Small intestine (tissue), 7 donors: Measurements from ENCODE around the gene RBBP8NL. TPM values are rescaled to one million over a fixed set of nuclear protein-coding genes. Genes with fewer than 3 reads are reported as not detected.

Source experiments
- DNase-seq, 2 donors: peaks; one replicate each; pipeline versions ENCODE4 v3.0.0 to v3.0.0-alpha.2; 2013
- FAIRE-seq: peaks from 2 replicates; lab custom pipeline; 2012; peaks lifted over from hg19 to GRCh38; lab: Jason Lieb, UNC
- H3K27ac ChIP-seq, 3 donors: one replicate each; pipeline ENCODE4 v1.5.1; 2013; ENCODE audit warnings: low read length in 2 of 3, mild to moderate bottlenecking in 2 of 3, control low read depth in 1 of 3, inconsistent platforms in 1 of 3, low read depth in 1 of 3, moderate library complexity in 1 of 3
- H3K27me3 ChIP-seq, 3 donors: one replicate each; pipeline ENCODE4 v1.6.1; 2013; ENCODE audit warnings: low read length in 3 of 3, inconsistent platforms in 1 of 3; ENCODE audit not compliant: control insufficient read depth in 3 of 3, insufficient read depth in 3 of 3
- H3K36me3 ChIP-seq, 3 donors: one replicate each; pipeline ENCODE4 v1.6.1; 2013; ENCODE audit warnings: low read length in 3 of 3, inconsistent platforms in 1 of 3, low read depth in 1 of 3, mild to moderate bottlenecking in 1 of 3, moderate library complexity in 1 of 3; ENCODE audit not compliant: control insufficient read depth in 3 of 3, insufficient read depth in 2 of 3
- H3K4me1 ChIP-seq, 3 donors: one replicate each; pipeline ENCODE4 v1.6.1; 2013; ENCODE audit warnings: low read length in 2 of 3, inconsistent platforms in 1 of 3, low read depth in 1 of 3, mild to moderate bottlenecking in 1 of 3, moderate library complexity in 1 of 3; ENCODE audit not compliant: control insufficient read depth in 3 of 3, insufficient read depth in 2 of 3
- H3K4me3 ChIP-seq, 3 donors: one replicate each; pipeline ENCODE4 v1.5.1; 2013; ENCODE audit warnings: low read length in 3 of 3, control low read depth in 1 of 3, inconsistent platforms in 1 of 3, low read depth in 1 of 3, mild to moderate bottlenecking in 1 of 3, moderate library complexity in 1 of 3
- H3K9me3 ChIP-seq, 2 donors: one replicate each; pipeline ENCODE4 v1.6.1; 2013; ENCODE audit warnings: low read depth in 1 of 2, low read length in 1 of 2; ENCODE audit not compliant: control insufficient read depth in 2 of 2, insufficient read depth in 1 of 2
- WGBS, 3 donors: extraction: QIAGEN DNeasy Blood & Tissue Kit; methylation state at CpG; one replicate each; pipeline ENCODE4 v1.1.7; 2013; 5-methylcytosine and 5-hydroxymethylcytosine counted together
- polyA plus RNA-seq, 4 donors: library from polyadenylated mRNA; stranded (reverse) in 3 of 4; unstranded in 1 of 4; fragments of 200-250 nt in 3 of 4; fragments of 120-200 nt in 1 of 4; gene quantifications; one replicate each; pipeline versions ENCODE4 v1.2.1 to v1.2.3, GENCODE V29; 2013
- donor health status: healthy with polysubstance abuse.
- donor health status: control.
- donor health status: control.
- donor health status: Bipolar disorder and iron deficiency.
- donor health status: healthy.

RBBP8NL gene
- polyA plus RNA-seq, 4 donors: 8.0 to 28.0 (median 13.5) TPM

DNA sequence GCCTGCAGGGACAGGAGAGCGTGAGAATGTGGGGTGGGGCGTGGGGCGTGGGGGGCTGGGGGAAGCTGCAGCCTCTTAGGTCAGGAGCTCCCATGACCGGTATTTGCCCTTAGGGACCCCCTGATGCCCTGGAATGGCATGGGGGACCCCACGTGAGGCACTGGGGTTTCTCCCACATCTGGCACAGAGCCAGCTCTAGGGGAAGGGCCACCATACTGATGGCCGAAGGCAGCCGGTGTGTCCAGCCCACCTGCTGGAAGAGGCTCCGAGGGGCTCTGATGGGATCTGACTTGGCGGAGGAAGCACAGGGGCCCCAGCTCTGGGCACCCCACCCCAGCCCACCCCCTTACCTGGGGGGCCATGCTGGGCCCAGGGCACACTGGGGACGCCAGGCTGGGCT, 37.7 kb upstream of the RBBP8NL start:
- no peaks in the 10 kb centered on the region for H3K9me3 ChIP-seq
- 80 to 85% (median 82%) methylated on average over 8 to 10 of the region's 10 CpGs for WGBS, 3 donors
- H3K27me3 ChIP-seq: no peaks in the 10 kb centered on the region
- peaks cover 0 to 35% (median 2%) of the 10 kb centered on the region in 3 donors for H3K4me1 ChIP-seq
- no peak overlapping the region for H3K27ac ChIP-seq
- FAIRE-seq: no peak
- no peak overlapping the region for H3K4me3 ChIP-seq
- DNase-seq: no peak
- peaks cover 2 to 84% (median 4%) of the 10 kb centered on the region in 3 donors for H3K36me3 ChIP-seq

DNA sequence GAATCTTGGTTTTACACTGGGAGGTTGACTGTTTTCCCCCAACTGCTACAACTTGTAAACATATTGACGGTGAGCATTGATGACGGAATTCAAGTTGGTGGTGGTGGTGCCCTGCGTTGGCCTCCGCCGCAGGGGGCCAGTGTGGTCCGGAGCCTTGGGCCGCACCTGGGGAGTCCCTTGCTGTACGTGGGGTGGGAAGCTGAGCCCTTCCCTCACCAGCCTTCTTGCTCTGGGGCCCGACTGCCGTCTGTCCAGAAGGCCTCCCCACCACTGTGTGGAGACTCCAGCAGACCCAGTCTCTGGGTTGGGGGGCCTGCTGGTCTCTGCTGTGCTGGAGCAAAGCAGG, 37.1 kb upstream of the RBBP8NL start:
- 88 to 92% (median 89%) methylated on average over 10 of the region's 10 CpGs for WGBS, 3 donors
- FAIRE-seq (no peak), DNase-seq (no peak)
- Histone ChIP-seq H3K27me3 (no peaks in the 10 kb centered on the region), H3K9me3 (no peaks in the 10 kb centered on the region), H3K4me1 (peaks cover 0 to 31% (median 2%) of the 10 kb centered on the region in 3 donors), H3K4me3 (no peak overlapping the region), H3K27ac (no peak overlapping the region), H3K36me3 (peaks cover 2 to 79% (median 4%) of the 10 kb centered on the region in 3 donors)

DNA sequence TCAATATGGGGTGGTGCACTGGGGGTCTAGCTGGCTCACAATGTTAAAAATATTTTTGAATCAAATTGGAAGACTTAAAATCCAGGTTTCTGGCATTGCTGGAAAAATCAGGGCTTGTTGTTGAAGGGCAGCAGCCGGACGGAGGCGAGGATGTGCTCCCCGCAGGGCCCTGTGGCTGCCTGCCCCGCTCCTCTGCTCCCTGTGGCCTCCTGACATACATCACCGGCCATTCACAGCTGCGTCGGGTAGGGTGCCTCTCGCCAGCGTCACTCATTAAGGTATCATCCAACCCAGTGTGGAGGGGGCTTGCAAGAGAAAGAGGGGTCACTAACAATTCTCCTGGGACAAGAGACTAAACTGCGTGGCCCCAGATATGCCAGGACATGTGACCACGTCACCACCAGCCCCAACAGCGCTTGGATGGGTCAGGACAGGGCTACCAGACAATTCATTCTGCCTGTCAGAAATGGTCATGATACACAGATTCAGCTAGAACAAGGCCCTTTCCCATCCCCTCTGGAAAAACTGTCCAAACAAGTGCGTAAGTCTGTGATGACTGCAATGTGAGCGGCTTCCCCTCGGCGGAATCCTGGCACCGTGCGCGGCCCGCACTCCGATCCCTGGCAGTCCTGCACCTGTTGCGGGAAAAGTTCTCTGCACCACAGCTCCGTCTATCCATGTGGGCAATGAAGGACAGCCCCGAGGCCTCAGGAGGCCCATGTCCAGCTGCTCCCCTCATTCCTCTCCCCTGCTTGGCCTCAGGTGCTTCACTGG, 36.5 kb upstream of the RBBP8NL start:
- H3K4me1 ChIP-seq: peaks cover 0 to 35% (median 2%) of the 10 kb centered on the region in 3 donors
- no peak for DNase-seq
- FAIRE-seq: no peak
- 80 to 84% (median 83%) methylated on average over 25 of the region's 25 CpGs for WGBS, 3 donors
- no peak overlapping the region for H3K4me3 ChIP-seq
- no peaks in the 10 kb centered on the region for H3K27me3 ChIP-seq
- peaks cover 2 to 73% (median 4%) of the 10 kb centered on the region in 3 donors for H3K36me3 ChIP-seq
- no peaks in the 10 kb centered on the region for H3K9me3 ChIP-seq
- H3K27ac ChIP-seq: no peak overlapping the region

DNA sequence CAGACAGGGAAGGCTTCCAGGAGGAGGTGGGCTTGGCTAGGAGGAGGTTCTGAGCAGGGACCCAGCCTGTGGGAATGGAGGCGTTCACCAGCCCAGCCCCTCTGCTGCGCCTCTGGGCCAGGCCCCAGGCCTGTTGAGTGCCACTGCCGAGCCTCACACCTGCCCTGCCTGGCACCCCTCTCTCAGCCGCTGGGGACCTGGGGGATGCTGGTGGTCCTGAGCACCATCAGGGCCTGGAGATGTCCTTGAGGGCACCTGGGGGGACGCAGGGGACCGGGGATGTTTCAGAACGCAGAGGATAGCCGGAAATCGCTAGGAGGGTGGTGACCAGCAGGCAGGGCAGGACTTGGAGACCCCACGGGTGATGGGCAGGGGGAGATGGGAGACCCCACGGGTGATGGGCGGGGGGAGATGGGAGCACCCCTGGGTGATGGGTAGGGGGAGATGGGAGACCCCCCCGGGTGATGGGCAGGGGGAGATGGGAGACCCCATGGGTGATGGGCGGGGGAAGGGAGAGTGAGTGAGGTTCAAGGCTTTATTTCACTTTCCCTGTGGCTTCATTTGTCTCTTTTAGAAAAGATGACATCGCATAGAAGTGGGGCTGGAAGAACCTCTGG, 35.7 kb upstream of the RBBP8NL start:
- Histone ChIP-seq H3K4me3 (no peak overlapping the region), H3K27ac (no peak overlapping the region), H3K27me3 (no peaks in the 10 kb centered on the region), H3K36me3 (peaks cover 2 to 65% (median 4%) of the 10 kb centered on the region in 3 donors), H3K4me1 (peaks cover 0 to 35% (median 2%) of the 10 kb centered on the region in 3 donors), H3K9me3 (no peaks in the 10 kb centered on the region)
- WGBS, 3 donors: 77 to 83% (median 79%) methylated on average over 13 to 15 of the region's 15 CpGs
- no peak for FAIRE-seq
- no peak for DNase-seq

DNA sequence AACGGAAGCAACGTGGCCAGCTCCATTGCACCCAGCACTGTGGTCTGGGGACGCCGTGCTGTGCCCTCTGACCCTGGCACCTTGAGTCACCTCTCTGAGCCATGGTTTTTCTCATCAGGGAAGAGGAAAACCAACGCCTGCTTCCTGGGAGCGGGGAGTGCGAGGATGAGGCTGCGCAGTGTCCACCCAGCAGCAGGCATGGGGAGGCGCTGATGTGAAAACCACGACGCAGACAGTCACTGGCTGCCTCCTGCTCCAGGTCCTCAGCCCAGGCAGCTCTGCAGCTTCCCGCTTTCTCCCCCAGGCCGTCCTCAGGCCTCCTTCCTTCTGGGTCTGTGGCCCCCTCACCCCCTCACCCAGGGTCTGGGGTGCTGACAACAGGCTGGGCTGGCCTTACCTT, 34.5 kb upstream of the RBBP8NL start:
- no peak overlapping the region for H3K4me3 ChIP-seq
- FAIRE-seq (no peak), DNase-seq (peak in 1 of 2 donors; percentile 8)
- peaks cover 2 to 53% (median 4%) of the 10 kb centered on the region in 3 donors for H3K36me3 ChIP-seq
- H3K27ac ChIP-seq: no peak overlapping the region
- WGBS, 3 donors: 74 to 90% (median 89%) methylated on average over 13 of the region's 13 CpGs
- H3K27me3 ChIP-seq: no peaks in the 10 kb centered on the region
- H3K9me3 ChIP-seq: no peaks in the 10 kb centered on the region
- peaks cover 0 to 46% (median 2%) of the 10 kb centered on the region in 3 donors for H3K4me1 ChIP-seq

DNA sequence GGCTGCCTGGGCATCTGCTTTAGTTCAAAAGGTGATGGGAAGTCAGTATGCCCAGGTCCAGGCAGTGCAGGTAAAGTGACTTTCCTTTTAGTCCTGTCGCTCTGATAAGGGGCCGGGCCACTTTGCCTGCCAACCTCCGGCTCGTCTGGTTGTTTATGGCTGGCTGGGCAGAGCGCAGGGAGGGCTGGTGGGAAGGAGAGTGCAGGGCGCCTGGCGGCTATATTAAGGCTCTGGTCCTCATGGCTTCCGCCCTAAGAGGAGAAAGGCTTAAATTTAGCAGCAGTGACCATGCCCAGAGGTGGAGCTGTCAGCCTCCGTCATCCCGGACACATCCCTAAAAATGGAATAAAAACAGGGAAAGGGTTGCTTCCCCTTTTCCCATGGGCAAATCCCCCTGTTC, 33.8 kb upstream of the RBBP8NL start:
- FAIRE-seq (no peak), DNase-seq (peak; percentile 62 to 73)
- no peak overlapping the region for H3K4me3 ChIP-seq
- peaks cover 0 to 46% (median 2%) of the 10 kb centered on the region in 3 donors for H3K4me1 ChIP-seq
- no peak overlapping the region for H3K27ac ChIP-seq
- H3K36me3 ChIP-seq: peaks cover 2 to 46% (median 4%) of the 10 kb centered on the region in 3 donors
- no peaks in the 10 kb centered on the region for H3K9me3 ChIP-seq
- no peaks in the 10 kb centered on the region for H3K27me3 ChIP-seq
- WGBS, 3 donors: 20 to 41% (median 34%) methylated on average over 10 of the region's 10 CpGs

DNA sequence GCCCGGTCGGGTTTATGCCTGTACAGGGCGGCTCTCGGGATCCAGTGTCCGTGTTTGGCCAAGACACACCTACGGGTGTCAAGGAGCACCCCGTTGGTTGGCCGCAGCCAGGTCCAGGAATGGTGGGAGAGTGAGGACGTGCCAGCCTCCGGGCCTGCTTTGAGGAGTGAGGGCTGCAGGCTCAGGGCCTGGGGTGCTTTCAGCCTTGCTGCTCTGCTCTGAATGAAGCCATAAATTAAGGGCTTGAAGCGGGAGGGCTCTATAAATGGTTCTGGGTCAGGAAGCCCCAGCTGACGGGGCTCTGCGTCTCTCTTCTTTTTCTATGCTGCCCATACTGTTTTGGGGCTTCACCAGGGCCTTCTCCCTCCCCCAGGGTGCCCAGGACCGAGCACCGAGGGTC, 33.3 kb upstream of the RBBP8NL start:
- Histone ChIP-seq H3K9me3 (no peaks in the 10 kb centered on the region), H3K36me3 (peaks cover 2 to 41% (median 4%) of the 10 kb centered on the region in 3 donors), H3K4me3 (no peak overlapping the region), H3K27me3 (no peaks in the 10 kb centered on the region), H3K4me1 (peaks cover 0 to 46% (median 2%) of the 10 kb centered on the region in 3 donors), H3K27ac (no peak overlapping the region)
- WGBS, 3 donors: 60 to 73% (median 62%) methylated on average over 15 of the region's 15 CpGs
- DNase-seq (no peak), FAIRE-seq (no peak)

DNA sequence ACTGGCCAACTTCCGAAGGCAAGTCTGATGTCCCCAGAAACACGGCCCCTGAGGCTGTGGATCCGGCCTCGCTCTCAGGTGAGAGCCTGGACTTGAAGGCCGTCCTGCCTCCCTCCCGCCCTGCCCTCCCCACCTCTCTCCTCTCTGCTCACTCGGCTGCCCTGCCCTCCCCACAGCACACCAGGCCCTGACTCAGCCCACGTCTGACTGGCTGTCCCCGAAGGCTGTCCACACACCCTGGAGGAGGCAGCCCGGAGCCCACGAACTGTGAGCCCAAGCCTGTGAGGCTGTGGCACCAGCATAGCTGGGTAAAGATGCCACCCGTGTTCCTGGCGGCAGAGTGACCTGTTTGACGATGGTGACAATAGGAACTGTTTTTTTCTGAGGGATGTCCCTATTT, 32.1 kb upstream of the RBBP8NL start:
- WGBS, 3 donors: 64 to 71% (median 68%) methylated on average over 13 to 14 of the region's 14 CpGs
- Histone ChIP-seq H3K36me3 (peaks cover 0 to 29% (median 0%) of the 10 kb centered on the region in 3 donors), H3K4me3 (no peak overlapping the region), H3K27me3 (no peaks in the 10 kb centered on the region), H3K27ac (no peak overlapping the region), H3K9me3 (no peaks in the 10 kb centered on the region), H3K4me1 (peaks cover 0 to 49% (median 2%) of the 10 kb centered on the region in 3 donors)
- FAIRE-seq (no peak), DNase-seq (no peak)
